Panc1 (cell line): Measurements from ENCODE around the gene EML6. TPM values are rescaled to one million over a fixed set of nuclear protein-coding genes. Genes with fewer than 3 reads are reported as not detected.

Experiments used
- ATAC-seq: fragments of 200-7000 bp; cut with Tn5 transposase; 2 replicates; pipeline ENCODE4 v1.9.1; 2020; ENCODE audit warnings: mild to moderate bottlenecking, moderate library complexity
- BruUV-seq: library from RNA; stranded (reverse); fragments of 400-500 nt; replicated peaks from 2 replicates; lab custom pipeline; 2021; lab: Mats Ljungman, UMichigan
- CTCF ChIA-PET: fragments of 300-600 bp; sonication (Branson Sonifier 250); formaldehyde crosslinking; loops from one replicate; lab custom pipeline; 2022; ENCODE audit warnings: antibody characterized with exemption; lab: Charles Lee
- POLR2A ChIA-PET: fragments of 300-600 bp; sonication (Branson Sonifier 250); formaldehyde crosslinking; loops from one replicate; lab custom pipeline; 2022; ENCODE audit warnings: antibody characterized with exemption; lab: Charles Lee
- DNase-seq: peaks from one replicate; pipeline ENCODE4 v3.0.0-alpha.2; 2010; ENCODE audit warnings: low read depth, low spot score
- H3K27ac ChIP-seq: 2 replicates; pipeline ENCODE4 v1.5.1; 2011; ENCODE audit warnings: mild to moderate bottlenecking, low read length, inconsistent platforms
- H3K27me3 ChIP-seq: fragments of 200-500 bp; sonication (Bioruptor generic); 2 replicates; pipeline ENCODE4 v1.6.0; 2014; ENCODE audit warnings: low read length, inconsistent platforms; ENCODE audit not compliant: control insufficient read depth, insufficient read depth
- H3K36me3 ChIP-seq: fragments of 200-500 bp; sonication (Bioruptor generic); 2 replicates; pipeline ENCODE4 v1.5.1; 2014; ENCODE audit warnings: inconsistent platforms, mild to moderate bottlenecking, low read length, moderate library complexity; ENCODE audit not compliant: control insufficient read depth, insufficient read depth
- H3K4me1 ChIP-seq: 2 replicates; pipeline ENCODE4 v1.5.1; 2011; ENCODE audit warnings: inconsistent platforms, mild to moderate bottlenecking, low read length, moderate library complexity; ENCODE audit not compliant: control insufficient read depth, insufficient read depth
- H3K4me3 ChIP-seq, 2 experiments: 2 replicates each; pipeline ENCODE4 v1.5.1; 2011 to 2012; ENCODE audit warnings: low read depth in 2 of 2, low read length in 2 of 2, mild to moderate bottlenecking in 2 of 2, inconsistent platforms in 1 of 2, moderate library complexity in 1 of 2
- H3K9me3 ChIP-seq: fragments of 200-500 bp; sonication (Bioruptor generic); 2 replicates; pipeline ENCODE4 v1.5.1; 2014; ENCODE audit warnings: low read depth, mild to moderate bottlenecking, inconsistent platforms, low read length, moderate library complexity; ENCODE audit not compliant: control insufficient read depth, insufficient read depth
- CTCF ChIP-seq: fragments of 450-650 bp; IDR thresholded peaks from 2 replicates; pipeline ENCODE4 v1.5.1; 2017; ENCODE audit warnings: mild to moderate bottlenecking
- POLR2AphosphoS5 ChIP-seq: IDR thresholded peaks from 2 replicates; pipeline ENCODE4 v1.6.1; 2012; ENCODE audit warnings: mild to moderate bottlenecking, low read depth, low read length, moderate library complexity
- REST ChIP-seq, 2 experiments: IDR thresholded peaks; 2 replicates each; pipeline ENCODE4 v1.6.1; 2011 to 2012; ENCODE audit warnings: low read depth in 2 of 2, control low read depth in 1 of 2, low read length in 1 of 2, mild to moderate bottlenecking in 1 of 2, moderate library complexity in 1 of 2; ENCODE audit not compliant: insufficient read depth in 1 of 2
- SIN3A ChIP-seq: IDR thresholded peaks from 2 replicates; pipeline ENCODE4 v1.6.1; 2012; ENCODE audit warnings: low read depth, mild to moderate bottlenecking, low read length, moderate library complexity, borderline replicate concordance; ENCODE audit not compliant: insufficient read depth
- TCF7L2 ChIP-seq: IDR thresholded peaks from 2 replicates; pipeline ENCODE4 v1.6.1; 2011; ENCODE audit warnings: mild to moderate bottlenecking, low read depth, low read length, inconsistent platforms
- in situ Hi-C: cut with HindIII; loops from 2 replicates; pipeline ENCODE4 v1.10.0; 2016; ENCODE audit warnings: low sequenced_read_pairs, low pct_unique_long_range_greater_than_20kb
- intact Hi-C: fragments of 100-400 bp; cut with micrococcal nuclease; formaldehyde crosslinking; loops from one replicate; pipeline ENCODE4 v1.10.0; 2022; ENCODE audit not compliant: unreplicated experiment
- total RNA-seq: library from RNA; stranded (reverse); gene quantifications from one replicate; pipeline ENCODE4 v1.2.1, GENCODE V29; 2021; ENCODE audit not compliant: unreplicated experiment

EML6 gene
- total RNA-seq, 1 experiment from 2014 or later = 6.3 TPM

DNA sequence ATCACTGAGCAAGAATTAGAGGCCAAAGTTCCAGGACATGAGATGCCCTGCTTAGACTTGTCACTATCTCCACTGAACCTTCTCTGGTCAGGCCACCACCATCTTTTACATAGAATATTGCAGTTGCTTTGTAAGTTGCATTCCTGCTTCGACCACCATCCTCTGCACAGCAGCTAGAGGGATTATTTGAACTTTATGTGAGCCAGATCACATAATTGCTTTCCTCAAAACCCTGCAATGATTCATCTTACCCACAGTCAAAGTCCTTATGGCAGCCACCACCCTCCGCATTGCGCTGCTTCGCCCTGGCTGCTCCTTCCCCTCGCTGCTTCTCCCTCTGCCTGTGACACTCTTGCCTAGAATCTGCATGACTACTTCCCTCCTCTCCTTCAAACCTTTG, 111.3 kb downstream of the EML6 start:
- Histone ChIP-seq H3K4me3 (no peak overlapping the region), H3K36me3 (no peaks in the 10 kb centered on the region), H3K27me3 (no peaks in the 10 kb centered on the region), H3K9me3 (no peaks in the 10 kb centered on the region), H3K27ac (no peak overlapping the region), H3K4me1 (no peaks in the 10 kb centered on the region)
- POLR2A ChIA-PET = interaction anchor here (1.0 kb wide), 1 partner anchor 12 kb away, joined by 4 read pairs; no protein-coding TSS in a partner anchor
- no TSS peak for BruUV-seq
- ATAC-seq (no peak), DNase-seq (no peak)
- TF ChIP-seq SIN3A (no peak), REST (IDR thresholded peaks at IDR 0.05; ENCODE audit: insufficient read depth in 1 of 2, low read depth in 2 of 2, low read length in 1 of 2) (no peak), CTCF (no peak), POLR2AphosphoS5 (no peak), TCF7L2 (no peak)
- intact Hi-C loops (loop anchor here (5.0 kb wide), 1 partner anchor 107 kb away; no protein-coding TSS in a partner anchor), in situ Hi-C loops (no loop called here)
- CTCF ChIA-PET = no interaction called here

GRCh38 chr2:54836477-54836876, 113.0 kb downstream of the EML6 start:
- H3K27me3 ChIP-seq = no peaks in the 10 kb centered on the region
- in situ Hi-C loops (no loop called here), intact Hi-C loops (loop anchor here (5.0 kb wide), 1 partner anchor 109 kb away; no protein-coding TSS in a partner anchor)
- H3K27ac ChIP-seq = no peak overlapping the region
- no TSS peak for BruUV-seq
- POLR2A ChIA-PET = no interaction called here
- DNase-seq (no peak), ATAC-seq (no peak)
- CTCF ChIA-PET = no interaction called here
- no peaks in the 10 kb centered on the region for H3K36me3 ChIP-seq
- no peak for TF ChIP-seq TCF7L2
- no peak for TF ChIP-seq POLR2AphosphoS5
- TF ChIP-seq SIN3A = no peak
- TF ChIP-seq REST (IDR thresholded peaks at IDR 0.05; ENCODE audit: insufficient read depth in 1 of 2, low read depth in 2 of 2, low read length in 1 of 2) = no peak
- no peak for TF ChIP-seq CTCF
- H3K9me3 ChIP-seq = no peaks in the 10 kb centered on the region
- no peak overlapping the region for H3K4me3 ChIP-seq
- H3K4me1 ChIP-seq = no peaks in the 10 kb centered on the region
